HepG2 (cell line): ENCODE measurements around the gene SEBOX. TPM values are rescaled to one million over a fixed set of nuclear protein-coding genes. Genes with fewer than 3 reads are reported as not detected.

Experiments
- ATF4 ChIP-seq, 2 experiments: fragments of 450-650 bp in 1 of 2; sonication (generic) in 1 of 2; formaldehyde crosslinking; IDR thresholded peaks; 2 replicates each; pipeline versions ENCODE4 v1.5.0 to v1.8.0; 2020 to 2022; ENCODE audit warnings: mild to moderate bottlenecking in 1 of 2, missing genetic modification reagents in 1 of 2
- CBX1 ChIP-seq: IDR thresholded peaks from one replicate; pipeline ENCODE4 v1.6.1; 2016; ENCODE audit warnings: antibody characterized with exemption, low read depth
- CSRNP2 ChIP-seq: sonication (generic); formaldehyde crosslinking; conservative IDR thresholded peaks from 2 replicates; pipeline ENCODE4 v1.8.0; 2022; ENCODE audit warnings: low read depth, missing genetic modification reagents
- FOXJ3 ChIP-seq: sonication (generic); formaldehyde crosslinking; IDR thresholded peaks from 2 replicates; pipeline ENCODE4 v1.4.0; 2020; ENCODE audit warnings: missing genetic modification reagents, mild to moderate bottlenecking, borderline replicate concordance
- HOXA9 ChIP-seq: sonication (generic); formaldehyde crosslinking; IDR thresholded peaks from 2 replicates; pipeline ENCODE4 v1.8.1; 2022; ENCODE audit warnings: missing genetic modification reagents, mild to moderate bottlenecking, moderate library complexity, borderline replicate concordance
- IRF9 ChIP-seq: sonication (generic); formaldehyde crosslinking; IDR thresholded peaks from 2 replicates; pipeline ENCODE4 v1.8.0; 2022; ENCODE audit warnings: missing genetic modification reagents, mild to moderate bottlenecking, borderline replicate concordance
- KIAA2018 ChIP-seq: sonication (generic); formaldehyde crosslinking; IDR thresholded peaks from 2 replicates; pipeline ENCODE4 v1.5.0; 2020; ENCODE audit warnings: mild to moderate bottlenecking, missing genetic modification reagents, borderline replicate concordance
- NFKBIZ ChIP-seq: IDR thresholded peaks from 2 replicates; pipeline ENCODE4 v1.6.1; 2018; ENCODE audit warnings: missing genetic modification reagents, missing compliant biosample characterization
- NFYC ChIP-seq: IDR thresholded peaks from 2 replicates; pipeline ENCODE4 v1.6.1; 2016; ENCODE audit warnings: missing genetic modification reagents, missing compliant biosample characterization
- PCBP2 ChIP-seq: fragments of 200-400 bp; formaldehyde crosslinking; optimal IDR thresholded peaks from 2 replicates; pipeline ENCODE3; 2018; ENCODE audit warnings: low read length, low read depth; ENCODE audit not compliant: poor library complexity, severe bottlenecking
- ZFP36L2 ChIP-seq: sonication (generic); formaldehyde crosslinking; IDR thresholded peaks from 2 replicates; pipeline ENCODE4 v1.4.0; 2020; ENCODE audit warnings: missing genetic modification reagents
- ZHX1 ChIP-seq: sonication (generic); formaldehyde crosslinking; IDR thresholded peaks from 2 replicates; pipeline ENCODE4 v1.8.1; 2022; ENCODE audit warnings: low read depth, mild to moderate bottlenecking, missing genetic modification reagents
- polyA plus RNA-seq, 8 experiments: library from polyadenylated mRNA; depleted of rRNA in 3 of 8; stranded (reverse) in 7 of 8; unstranded in 1 of 8; fragments of >200 nt; fragmentation: Illumina TruSeq in 4 of 8; extraction: Trizol in 4 of 8; gene quantifications; 2 replicates each; pipeline versions ENCODE4 v1.2.1 to v1.2.3, GENCODE V29; 2011 to 2016; ENCODE audit warnings: low read depth in 4 of 8, missing spikeins in 1 of 8, mixed read lengths in 1 of 8; ENCODE audit not compliant: insufficient read depth in 1 of 8
- total RNA-seq, 5 experiments: library from RNA; depleted of rRNA; stranded (reverse); fragments of >200 nt; fragmentation: Illumina TruSeq; extraction: Trizol; gene quantifications; 2 replicates each; pipeline ENCODE4 v1.2.3, GENCODE V29; 2016; ENCODE audit warnings: low read depth in 1 of 5

SEBOX gene
- total and polyA plus RNA-seq, 2 of the 13 experiments (the other 11 are each of a cell fraction or from before 2014, with no cell fraction given), result not detected

GRCh38 chr17:28357061-28357900 lies 7.7 kb downstream of the SEBOX start, which contains the start of gene POLDIP2 (continued):
- TF ChIP-seq CSRNP2, result no peak
- TF ChIP-seq KIAA2018, result no peak
- TF ChIP-seq NFYC (CRISPR knock-in tag), result peak; percentile 21
- no peak for TF ChIP-seq CBX1
- TF ChIP-seq HOXA9 (CRISPR knock-in tag), result no peak
- TF ChIP-seq IRF9, result 0 out of 2 replicates have a peak, but pooled peaks have one; percentile 87
- TF ChIP-seq NFKBIZ, result no peak
- TF ChIP-seq PCBP2, result no peak
- no peak for TF ChIP-seq ZFP36L2 (CRISPR knock-in tag)
- 0 out of 2 replicates have a peak, but pooled peaks have one; percentile 42 for TF ChIP-seq ZHX1 (CRISPR knock-in tag)
- peak in 1 of 2 experiments; percentile 73; a peak in 2 of 4 replicates for TF ChIP-seq ATF4 (CRISPR knock-in tag; IDR thresholded peaks at IDR 0.05)
- TF ChIP-seq FOXJ3, result peak; percentile 20; the same call in 1 of the 2 replicates
